ENCODE data around the gene CASP14. TPM values are rescaled to one million over a fixed set of nuclear protein-coding genes. Genes with fewer than 3 reads are reported as not detected.

The CASP14 gene
- total and polyA plus RNA-seq, 8 donors, result not detected

DNA sequence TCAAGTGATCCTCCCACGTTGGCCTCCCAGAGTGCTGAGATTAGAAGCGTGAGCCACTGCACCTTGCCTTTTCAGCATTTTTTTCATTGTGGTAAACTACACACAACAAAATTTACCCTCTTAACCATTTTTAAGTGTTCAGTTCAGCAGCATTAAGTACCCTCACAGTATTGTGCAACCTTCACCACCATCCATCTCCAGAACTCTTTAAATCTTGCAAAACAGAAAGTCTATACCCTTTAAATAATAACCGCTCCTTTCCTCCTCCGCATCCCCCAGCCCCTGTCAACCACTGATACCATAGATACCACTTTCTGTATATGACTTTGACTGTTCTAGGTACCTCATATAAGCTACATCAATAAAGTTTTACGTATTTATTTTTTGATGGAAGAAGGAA is 20.8 kb upstream of the CASP14 start:
- intact Hi-C loops (cut with DNase I; ENCODE audit: low total_unique reads), result no loop called here
- WGBS, 5 donors, result 71 to 92% (median 72%) methylated on average over 4 to 5 of the region's 5 CpGs

DNA sequence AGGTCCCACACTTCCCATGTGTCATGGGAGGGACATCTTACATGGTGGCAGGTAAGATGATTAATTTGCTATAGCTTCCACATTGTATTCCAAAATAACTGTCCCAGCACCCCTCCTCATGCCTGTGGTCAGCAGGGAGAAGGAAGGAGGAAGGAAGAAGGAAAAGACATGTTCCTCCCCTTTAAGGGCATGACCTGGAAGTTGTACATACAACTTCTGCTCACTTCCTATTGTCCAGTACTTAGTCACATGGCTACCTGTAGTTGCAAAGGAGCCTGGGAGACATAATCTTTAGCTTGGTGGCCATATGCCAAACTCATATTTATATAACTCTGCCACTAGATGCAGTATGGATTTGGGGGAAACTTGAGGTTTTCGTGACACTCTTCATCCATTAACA is 17.6 kb upstream of the CASP14 start:
- no peaks in the 10 kb centered on the region for H3K4me1 ChIP-seq
- intact Hi-C loops (cut with DNase I; ENCODE audit: low total_unique reads), result no loop called here

More for the DNA sequence above, 20.8 kb upstream of the CASP14 start:
- Histone ChIP-seq H3K27ac (no peak overlapping the region), H3K36me3 (no peaks in the 10 kb centered on the region), H3K27me3 (peaks cover 0 to 32% (median 6%) of the 10 kb centered on the region in 3 donors), H3K4me3 (no peak overlapping the region), H3K9me3 (no peaks in the 10 kb centered on the region), H3K4me1 (no peaks in the 10 kb centered on the region)
- DNase-seq, result no peak
- TF ChIP-seq, protein P1, sequence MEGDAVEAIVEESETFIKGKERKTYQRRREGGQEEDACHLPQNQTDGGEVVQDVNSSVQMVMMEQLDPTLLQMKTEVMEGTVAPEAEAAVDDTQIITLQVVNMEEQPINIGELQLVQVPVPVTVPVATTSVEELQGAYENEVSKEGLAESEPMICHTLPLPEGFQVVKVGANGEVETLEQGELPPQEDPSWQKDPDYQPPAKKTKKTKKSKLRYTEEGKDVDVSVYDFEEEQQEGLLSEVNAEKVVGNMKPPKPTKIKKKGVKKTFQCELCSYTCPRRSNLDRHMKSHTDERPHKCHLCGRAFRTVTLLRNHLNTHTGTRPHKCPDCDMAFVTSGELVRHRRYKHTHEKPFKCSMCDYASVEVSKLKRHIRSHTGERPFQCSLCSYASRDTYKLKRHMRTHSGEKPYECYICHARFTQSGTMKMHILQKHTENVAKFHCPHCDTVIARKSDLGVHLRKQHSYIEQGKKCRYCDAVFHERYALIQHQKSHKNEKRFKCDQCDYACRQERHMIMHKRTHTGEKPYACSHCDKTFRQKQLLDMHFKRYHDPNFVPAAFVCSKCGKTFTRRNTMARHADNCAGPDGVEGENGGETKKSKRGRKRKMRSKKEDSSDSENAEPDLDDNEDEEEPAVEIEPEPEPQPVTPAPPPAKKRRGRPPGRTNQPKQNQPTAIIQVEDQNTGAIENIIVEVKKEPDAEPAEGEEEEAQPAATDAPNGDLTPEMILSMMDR (IDR thresholded peaks at IDR 0.05), result no peak
- TF ChIP-seq POLR2AphosphoS5 (IDR thresholded peaks at IDR 0.05) (no peak), POLR2A (IDR thresholded peaks at IDR 0.05) (no peak), EP300 (IDR thresholded peaks at IDR 0.05) (no peak)

DNA sequence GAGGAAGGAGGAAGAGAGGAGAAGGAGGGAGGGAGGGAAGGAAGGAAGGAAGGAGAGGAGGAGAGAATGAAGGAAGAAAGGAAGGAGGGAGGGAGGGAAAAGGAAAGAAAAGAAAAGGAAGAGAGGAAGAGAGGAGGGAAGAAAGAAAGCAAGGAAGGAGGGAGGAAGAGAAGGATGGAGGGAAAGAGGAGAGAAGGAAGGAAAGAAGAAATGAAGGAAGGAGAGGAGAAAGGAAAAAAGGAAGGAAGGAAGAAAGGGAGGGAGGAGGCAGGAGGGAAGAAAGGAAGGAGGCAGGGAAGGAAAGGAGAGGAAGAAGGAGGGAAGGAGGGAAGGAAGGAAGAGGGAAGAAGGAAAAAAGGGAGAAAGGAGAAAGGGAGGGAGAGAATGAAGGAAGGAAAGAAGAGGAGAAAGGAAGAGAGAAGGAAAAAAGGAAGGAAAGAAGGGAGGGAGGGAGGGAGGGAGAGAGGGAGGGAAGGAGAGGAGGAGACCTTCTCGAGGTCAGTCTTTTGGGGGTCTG is 13.4 kb upstream of the CASP14 start:
- TF ChIP-seq POLR2A (IDR thresholded peaks at IDR 0.05), result no peak
- no peak for TF ChIP-seq POLR2AphosphoS5 (IDR thresholded peaks at IDR 0.05)
- TF ChIP-seq, protein P1 (IDR thresholded peaks at IDR 0.05), result no peak
- TF ChIP-seq EP300 (IDR thresholded peaks at IDR 0.05), result no peak
- Histone ChIP-seq H3K27ac (no peak overlapping the region), H3K4me3 (no peak overlapping the region), H3K27me3 (peaks cover 0 to 22% (median 6%) of the 10 kb centered on the region in 3 donors), H3K9me3 (no peaks in the 10 kb centered on the region), H3K4me1 (no peaks in the 10 kb centered on the region), H3K36me3 (no peaks in the 10 kb centered on the region)
- 38 to 64% (median 50%) methylated on average over 1 of the region's 1 CpG for WGBS, 5 donors
- intact Hi-C loops (cut with DNase I; ENCODE audit: low total_unique reads), result no loop called here
- DNase-seq, result no peak

More for the DNA sequence above, 17.6 kb upstream of the CASP14 start:
- WGBS, 5 donors, result 57 to 81% (median 63%) methylated on average over 1 of the region's 1 CpG
- H3K4me3 ChIP-seq, result no peak overlapping the region
- H3K27me3 ChIP-seq, result peaks cover 0 to 31% (median 6%) of the 10 kb centered on the region in 3 donors
- no peaks in the 10 kb centered on the region for H3K9me3 ChIP-seq
- H3K27ac ChIP-seq, result no peak overlapping the region
- DNase-seq, result no peak
- no peaks in the 10 kb centered on the region for H3K36me3 ChIP-seq
- TF ChIP-seq POLR2A (IDR thresholded peaks at IDR 0.05) (no peak), POLR2AphosphoS5 (IDR thresholded peaks at IDR 0.05) (no peak), EP300 (IDR thresholded peaks at IDR 0.05) (no peak)
- TF ChIP-seq, protein P1 (IDR thresholded peaks at IDR 0.05), result no peak

GRCh38 chr19:15037586-15037985 is 11.7 kb upstream of the CASP14 start:
- H3K27ac ChIP-seq, result no peak overlapping the region
- H3K4me1 ChIP-seq, result no peaks in the 10 kb centered on the region
- intact Hi-C loops (cut with DNase I; ENCODE audit: low total_unique reads), result no loop called here
- 45 to 60% (median 46%) methylated on average over 4 of the region's 4 CpGs for WGBS, 5 donors
- H3K27me3 ChIP-seq, result peaks cover 0 to 31% (median 6%) of the 10 kb centered on the region in 3 donors
- no peaks in the 10 kb centered on the region for H3K9me3 ChIP-seq
- TF ChIP-seq, protein P1 (IDR thresholded peaks at IDR 0.05), result no peak
- TF ChIP-seq EP300 (IDR thresholded peaks at IDR 0.05), result no peak
- no peak overlapping the region for H3K4me3 ChIP-seq
- no peaks in the 10 kb centered on the region for H3K36me3 ChIP-seq
- peak in 1 of 2 donors; percentile 5 for DNase-seq
